ENCODE measurements around the gene MBD6.
"Not testable (repeated sequence)": the region's sequence is repeated elsewhere in the genome, so short reads cannot be mapped to it uniquely, and the experiment has no call there.

MBD6 gene

GRCh38 chr12:57551637-57552305, 29.1 kb downstream of the MBD6 start:
- FAIRE-seq = no peak

- FAIRE-seq = no peak
Observed at GRCh38 chr12:57552306-57552651, 29.7 kb downstream of the MBD6 start.

GRCh38 chr12:57552835-57553313, 30.2 kb downstream of the MBD6 start:
- FAIRE-seq = no peak

GRCh38 chr12:57553343-57554202, 30.9 kb downstream of the MBD6 start:
- FAIRE-seq = no peak

- no peak for FAIRE-seq
Observed at GRCh38 chr12:57554453-57554852, 31.8 kb downstream of the MBD6 start.

- no peak for FAIRE-seq
Observed at GRCh38 chr12:57554897-57555296, 32.3 kb downstream of the MBD6 start.

GRCh38 chr12:57558864-57559263, 36.2 kb downstream of the MBD6 start:
- FAIRE-seq = no peak

- no peak for FAIRE-seq
Observed at GRCh38 chr12:57560516-57560915, 37.9 kb downstream of the MBD6 start.

- not testable (repeated sequence) for FAIRE-seq
Observed at GRCh38 chr12:57561117-57561516, 38.5 kb downstream of the MBD6 start.

- FAIRE-seq = no peak
Observed at GRCh38 chr12:57563358-57563757, 40.7 kb downstream of the MBD6 start.

GRCh38 chr12:57564178-57564740, 41.6 kb downstream of the MBD6 start:
- FAIRE-seq = no peak

GRCh38 chr12:57568838-57569237, 46.2 kb downstream of the MBD6 start:
- no peak for FAIRE-seq

GRCh38 chr12:57569858-57570257, 47.2 kb downstream of the MBD6 start:
- FAIRE-seq = no peak

GRCh38 chr12:57570438-57570837, 47.8 kb downstream of the MBD6 start:
- FAIRE-seq = not testable (repeated sequence)

GRCh38 chr12:57571926-57572762, 49.5 kb downstream of the MBD6 start:
- no peak for FAIRE-seq

GRCh38 chr12:57574795-57575194, 52.2 kb downstream of the MBD6 start:
- no peak for FAIRE-seq

- no peak for FAIRE-seq
Observed at GRCh38 chr12:57575771-57576612, 53.4 kb downstream of the MBD6 start.

GRCh38 chr12:57576613-57577160, 54.1 kb downstream of the MBD6 start:
- no peak for FAIRE-seq

- no peak for FAIRE-seq
Observed at GRCh38 chr12:57577981-57578758, 55.5 kb downstream of the MBD6 start.

- FAIRE-seq = no peak
Observed at GRCh38 chr12:57579011-57579410, 56.4 kb downstream of the MBD6 start.

Data from G401.6 (cell line).